ENCODE measurements around the gene PIK3C2G. TPM values are rescaled to one million over a fixed set of nuclear protein-coding genes. Genes with fewer than 3 reads are reported as not detected.

Gene PIK3C2G
- total RNA-seq, 1 experiment from 2014 or later = 0.10 TPM

DNA sequence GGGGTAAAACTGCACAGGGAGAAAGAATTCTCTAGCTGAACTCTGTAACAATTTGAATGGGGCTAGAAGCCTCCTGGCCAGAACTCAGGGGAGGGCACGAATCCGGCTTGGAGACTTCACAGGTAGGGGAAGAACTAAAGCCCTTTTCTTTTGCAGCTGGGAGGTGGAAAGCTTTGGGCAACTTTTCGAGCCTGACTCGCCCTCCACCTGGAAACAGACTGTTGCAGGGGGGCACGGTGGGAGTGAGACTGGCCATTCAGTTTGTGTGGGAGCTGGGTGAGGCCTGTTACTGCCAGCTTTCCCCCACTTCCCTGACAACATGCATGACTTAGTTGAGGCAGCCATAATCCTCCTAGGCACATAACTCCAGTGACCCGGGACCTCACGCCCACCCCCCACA is 340.6 kb downstream of the PIK3C2G start:
- DNase-seq (ENCODE audit: extremely low read depth, low read depth) = no peak

DNA sequence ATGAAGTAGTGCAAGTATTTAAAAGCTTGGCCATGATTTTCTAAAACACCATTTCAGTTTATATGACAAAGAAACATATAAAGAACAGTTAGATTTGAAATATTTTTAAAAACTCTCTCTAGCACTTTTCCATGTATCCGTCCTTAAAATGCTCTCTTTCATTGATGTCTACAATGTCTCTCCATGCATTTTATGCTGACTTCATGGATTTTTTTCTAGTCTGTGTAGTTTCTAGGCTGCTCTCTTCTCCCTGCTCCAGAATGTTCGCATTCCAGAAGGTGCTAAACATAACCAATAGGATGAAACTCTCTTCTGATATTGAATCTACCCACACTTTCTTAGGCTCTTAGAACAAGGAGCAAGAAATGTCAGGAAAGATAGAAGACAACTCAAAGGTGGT is 351.7 kb downstream of the PIK3C2G start:
- DNase-seq (ENCODE audit: extremely low read depth, low read depth) = no peak

GRCh38 chr12:18620986-18621385 is 359.7 kb downstream of the PIK3C2G start:
- no peak for DNase-seq (ENCODE audit: extremely low read depth, low read depth)

GRCh38 chr12:18629445-18629844 is 368.1 kb downstream of the PIK3C2G start:
- DNase-seq (ENCODE audit: extremely low read depth, low read depth) = no peak

GRCh38 chr12:18629916-18630315 is 368.6 kb downstream of the PIK3C2G start:
- no peak for DNase-seq (ENCODE audit: extremely low read depth, low read depth)

DNA sequence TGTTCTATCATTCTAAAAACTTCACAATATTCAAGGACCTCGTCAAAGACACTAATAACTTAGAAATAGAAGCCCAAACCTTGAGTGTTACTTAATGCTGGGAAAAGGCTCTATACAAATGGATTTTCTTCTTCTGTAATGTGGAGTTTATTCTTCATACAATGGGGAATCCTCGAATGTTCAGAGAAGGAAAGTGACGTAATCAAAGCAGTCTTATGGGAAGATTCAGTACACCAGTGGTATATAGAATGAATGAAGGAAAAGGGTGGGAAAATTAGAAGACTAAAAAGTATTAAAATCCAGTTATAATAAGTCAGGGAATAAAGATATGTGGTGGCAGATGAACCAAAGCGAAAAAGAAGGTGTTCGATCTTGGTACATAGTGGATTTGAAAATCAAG is 370.0 kb downstream of the PIK3C2G start:
- no peak for DNase-seq (ENCODE audit: extremely low read depth, low read depth)

DNA sequence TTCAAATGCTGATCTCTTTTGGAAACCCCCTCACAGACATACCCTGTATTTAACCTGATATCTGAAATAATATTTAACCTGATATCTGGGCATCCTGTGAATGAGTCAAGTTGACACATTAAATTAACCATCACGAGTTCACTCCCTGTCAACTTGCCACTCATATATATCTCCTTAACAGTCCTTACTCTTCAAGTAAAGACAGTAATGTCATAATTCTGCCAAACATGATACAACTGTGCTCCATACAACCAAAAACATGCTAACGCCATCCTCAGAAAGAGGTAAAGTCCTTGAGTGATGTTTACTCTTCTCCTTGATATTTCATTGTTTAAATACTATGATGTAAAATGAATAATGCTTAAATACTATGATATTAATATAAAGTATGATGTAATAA is 371.5 kb downstream of the PIK3C2G start:
- no peak for DNase-seq (ENCODE audit: extremely low read depth, low read depth)

- no peak for DNase-seq (ENCODE audit: extremely low read depth, low read depth)
These were observed 373.1 kb downstream of the PIK3C2G start for GRCh38 chr12:18634382-18634781.

DNA sequence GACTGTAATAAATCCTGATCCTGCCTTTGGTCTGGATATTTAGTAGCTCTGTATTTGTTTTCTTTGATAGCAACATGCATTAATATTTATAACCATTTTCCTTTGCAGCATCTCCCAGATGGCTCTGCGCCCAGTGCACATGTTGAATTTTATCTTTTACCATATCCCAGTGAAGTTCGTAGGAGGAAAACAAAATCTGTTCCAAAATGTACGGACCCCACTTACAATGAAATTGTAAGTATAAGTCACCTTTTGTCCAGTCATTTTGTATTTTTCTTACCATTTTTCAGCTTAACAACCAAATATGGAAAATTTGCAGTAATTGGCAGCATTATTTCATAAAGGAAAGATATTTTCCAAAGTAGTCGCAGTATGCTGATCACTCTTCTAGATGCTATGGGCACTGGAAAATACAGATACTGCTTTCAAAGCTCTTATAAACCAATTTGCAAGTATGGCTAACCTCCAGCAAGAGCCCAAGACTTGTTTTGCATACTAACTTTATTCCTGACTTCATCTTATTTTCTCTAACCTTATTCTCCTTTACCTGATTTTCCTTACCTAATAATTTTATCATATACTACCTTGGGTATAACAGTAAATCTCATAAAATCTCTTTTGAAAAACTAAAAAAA is 379.1 kb downstream of the PIK3C2G start:
- DNase-seq (ENCODE audit: extremely low read depth, low read depth) = no peak

GRCh38 chr12:18643681-18644080 is 382.4 kb downstream of the PIK3C2G start:
- DNase-seq (ENCODE audit: extremely low read depth, low read depth) = no peak

- no peak for DNase-seq (ENCODE audit: extremely low read depth, low read depth)
These were observed 383.2 kb downstream of the PIK3C2G start for GRCh38 chr12:18644564-18644963.

DNA sequence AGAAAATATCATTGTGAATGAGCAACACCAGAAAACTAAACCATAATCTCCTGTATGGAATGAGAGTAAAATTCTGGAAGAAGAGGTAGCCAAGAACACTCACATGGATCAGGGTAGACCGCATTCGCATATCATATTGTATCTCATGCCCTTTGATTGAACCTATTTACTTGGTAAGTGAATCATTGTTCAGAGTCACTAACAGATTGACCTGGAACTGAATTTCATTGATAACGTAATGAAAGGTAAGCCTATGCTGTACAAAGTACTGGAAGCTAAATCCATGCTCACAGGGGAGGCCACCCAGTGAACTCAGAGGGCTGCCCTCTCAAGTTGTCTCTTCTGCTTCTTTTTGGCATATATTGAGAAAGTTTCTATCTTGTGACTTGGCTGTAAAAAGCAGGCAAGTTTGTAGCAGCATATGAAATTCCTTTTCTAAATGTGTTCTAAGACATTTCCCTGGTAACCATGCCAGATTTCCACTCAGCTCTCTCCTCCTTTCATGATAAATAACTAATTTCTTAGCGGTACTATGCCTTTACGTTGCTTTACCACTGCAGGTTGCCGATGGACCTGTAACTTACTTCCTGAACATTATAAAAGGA is 385.1 kb downstream of the PIK3C2G start:
- no peak for DNase-seq (ENCODE audit: extremely low read depth, low read depth)

- DNase-seq (ENCODE audit: extremely low read depth, low read depth) = no peak
These were observed 390.2 kb downstream of the PIK3C2G start for GRCh38 chr12:18651525-18651924.

GRCh38 chr12:18652596-18652995 is 391.3 kb downstream of the PIK3C2G start:
- no peak for DNase-seq (ENCODE audit: extremely low read depth, low read depth)

- no peak for DNase-seq (ENCODE audit: extremely low read depth, low read depth)
These were observed 392.1 kb downstream of the PIK3C2G start for GRCh38 chr12:18653465-18653864.

- no peak for DNase-seq (ENCODE audit: extremely low read depth, low read depth)
These were observed 394.0 kb downstream of the PIK3C2G start for GRCh38 chr12:18655351-18655750.

GRCh38 chr12:18658179-18658578 is 396.9 kb downstream of the PIK3C2G start:
- DNase-seq (ENCODE audit: extremely low read depth, low read depth) = no peak

- no peak for DNase-seq (ENCODE audit: extremely low read depth, low read depth)
These were observed 397.5 kb downstream of the PIK3C2G start for GRCh38 chr12:18658829-18659228.

DNA sequence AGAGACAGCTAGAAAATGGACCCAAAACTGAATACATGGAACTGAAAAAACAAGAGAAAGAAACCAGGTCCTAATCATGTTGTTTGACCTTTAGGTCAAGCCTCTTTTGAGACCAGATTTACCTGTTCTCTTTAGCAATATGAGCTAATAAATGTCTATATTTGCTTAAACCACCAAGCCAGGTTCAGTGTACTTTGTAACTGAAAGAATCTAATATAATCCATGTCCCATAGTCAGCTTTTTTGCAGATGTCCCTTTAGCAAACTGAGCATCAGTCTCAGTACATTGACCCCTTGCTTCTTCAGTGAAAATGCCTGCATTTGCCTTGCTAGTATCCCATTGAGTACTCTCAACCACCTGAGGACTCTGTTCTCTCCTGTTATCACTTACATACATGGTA is 414.8 kb downstream of the PIK3C2G start:
- no peak for DNase-seq (ENCODE audit: extremely low read depth, low read depth)

DNA sequence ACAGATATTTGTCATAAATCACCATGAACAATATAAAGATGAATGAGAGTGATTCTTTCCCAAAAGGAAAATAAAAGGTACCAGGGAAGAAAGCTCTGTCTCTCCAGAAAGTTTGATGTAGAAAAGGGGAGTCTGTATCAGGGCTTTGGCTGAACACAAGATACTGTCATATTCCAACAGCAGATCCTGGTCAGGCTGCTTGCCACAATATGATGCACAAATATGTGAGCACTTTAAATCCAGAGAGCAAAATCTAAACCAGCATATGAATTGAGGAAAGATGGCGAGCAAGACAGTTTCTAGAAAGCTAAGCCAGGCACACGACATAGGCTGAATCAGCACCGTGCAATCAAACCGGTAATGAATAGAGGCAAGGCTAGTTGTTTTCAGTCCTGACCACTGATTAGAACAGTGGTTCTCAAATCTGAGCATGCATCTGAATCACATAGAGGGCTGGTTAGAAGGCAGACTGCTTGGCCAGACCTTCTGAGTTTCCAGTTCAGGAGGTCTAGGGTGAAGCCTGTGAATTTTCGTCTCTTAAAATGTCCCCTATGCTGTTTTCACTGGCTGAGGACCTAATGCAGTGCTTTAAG is 415.8 kb downstream of the PIK3C2G start:
- DNase-seq (ENCODE audit: extremely low read depth, low read depth) = no peak

DNA sequence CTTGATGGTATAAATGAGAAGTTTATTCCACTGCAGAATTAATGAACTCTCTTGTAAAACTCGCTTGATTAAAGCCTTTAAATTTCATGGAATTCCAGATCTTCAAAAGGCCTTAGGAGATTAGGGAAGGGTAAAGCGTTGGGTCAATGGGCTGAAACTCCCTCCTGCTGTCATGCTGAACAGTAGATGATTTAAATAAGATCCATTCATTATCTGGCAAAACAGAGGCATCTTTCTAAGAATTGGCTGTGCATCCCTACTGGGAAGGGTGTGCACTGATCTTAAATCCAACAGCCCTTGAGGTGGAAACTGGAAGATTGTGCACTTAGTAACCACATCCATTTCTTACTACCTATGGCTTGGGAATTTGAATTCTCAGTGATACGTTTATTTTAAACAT is 420.5 kb downstream of the PIK3C2G start:
- DNase-seq (ENCODE audit: extremely low read depth, low read depth) = no peak

- no peak for DNase-seq (ENCODE audit: extremely low read depth, low read depth)
These were observed 422.2 kb downstream of the PIK3C2G start for GRCh38 chr12:18683327-18684013.

Measured in NCI-H460 (cell line).